Suppressor macrophage treated with lipopolysaccharide for 4 hours (primary cell): Measurements from ENCODE around the gene TMA7B.

ENCODE experiments used
- DNase-seq: peaks from one replicate; pipeline ENCODE4 v3.0.0-alpha.2; 2020

TMA7B gene

GRCh38 chr22:39955675-39956074 is 4.5 kb upstream of the TMA7B start:
- DNase-seq: no peak

GRCh38 chr22:39956932-39957664 is 3.1 kb upstream of the TMA7B start:
- DNase-seq: peak; percentile 57

GRCh38 chr22:39958009-39958711 is 2.0 kb upstream of the TMA7B start:
- DNase-seq: no peak

- no peak for DNase-seq
Observed at GRCh38 chr22:39958949-39959639, 1.1 kb upstream of the TMA7B start.

GRCh38 chr22:39960791-39961746 is 872 bp downstream of the TMA7B start:
- DNase-seq: peak; percentile 84

GRCh38 chr22:39962071-39962470 is 1.9 kb downstream of the TMA7B start:
- no peak for DNase-seq

GRCh38 chr22:39965748-39966147 is 5.6 kb downstream of the TMA7B start:
- no peak for DNase-seq

GRCh38 chr22:39966470-39966869 is 6.3 kb downstream of the TMA7B start:
- DNase-seq: no peak

- no peak for DNase-seq
Observed at GRCh38 chr22:39967103-39967829, 7.1 kb downstream of the TMA7B start.

- DNase-seq: no peak
Observed at GRCh38 chr22:39967996-39968972, 8.1 kb downstream of the TMA7B start.

- DNase-seq: no peak
Observed at GRCh38 chr22:39970742-39971141, 10.5 kb downstream of the TMA7B start.

GRCh38 chr22:39972641-39973040 is 12.4 kb downstream of the TMA7B start:
- no peak for DNase-seq

- no peak for DNase-seq
Observed at GRCh38 chr22:39973656-39974055, 13.5 kb downstream of the TMA7B start.

- DNase-seq: no peak
Observed at GRCh38 chr22:39974065-39974464, 13.9 kb downstream of the TMA7B start.

- no peak for DNase-seq
Observed at GRCh38 chr22:39979048-39979447, 18.9 kb downstream of the TMA7B start.

- no peak for DNase-seq
Observed at GRCh38 chr22:39979458-39979857, 19.3 kb downstream of the TMA7B start.

- DNase-seq: no peak
Observed at GRCh38 chr22:39980596-39980995, 20.4 kb downstream of the TMA7B start.

- no peak for DNase-seq
Observed at GRCh38 chr22:39983346-39983745, 23.1 kb downstream of the TMA7B start.

GRCh38 chr22:39984006-39984405 is 23.8 kb downstream of the TMA7B start:
- no peak for DNase-seq

GRCh38 chr22:39984746-39985145 is 24.5 kb downstream of the TMA7B start:
- DNase-seq: no peak
